MG63 (cell line): ENCODE data around the gene TMEM184A. TPM values are rescaled to one million over a fixed set of nuclear protein-coding genes. Genes with fewer than 3 reads are reported as not detected.

Experiments
- DNase-seq: peaks from one replicate; pipeline ENCODE4 v3.0.0-alpha.2; 2020
- H3K27me3 ChIP-seq: fragments of 250-450 bp; sonication (Bioruptor Pico); 2 replicates; pipeline ENCODE4 v1.5.1; 2020; ENCODE audit warnings: mild to moderate bottlenecking, moderate library complexity
- H3K36me3 ChIP-seq: fragments of 250-450 bp; sonication (Bioruptor Pico); 2 replicates; pipeline ENCODE4 v1.5.1; 2020; ENCODE audit warnings: mild to moderate bottlenecking, moderate library complexity
- H3K4me3 ChIP-seq: fragments of 250-450 bp; sonication (Bioruptor Pico); 2 replicates; pipeline ENCODE4 v1.5.1; 2020; ENCODE audit warnings: mild to moderate bottlenecking, moderate library complexity
- H3K9me3 ChIP-seq: fragments of 250-450 bp; sonication (Bioruptor Pico); 2 replicates; pipeline ENCODE4 v1.5.1; 2020; ENCODE audit warnings: mild to moderate bottlenecking, moderate library complexity
- total RNA-seq: library from RNA; depleted of rRNA; stranded (reverse); fragments of >200 nt; shearing (Covaris generic); gene quantifications from 2 replicates; pipeline ENCODE4 v1.2.3, GENCODE V29; 2014; ENCODE audit warnings: low replicate concordance; rRNA removed

Gene TMEM184A
- total RNA-seq, 1 experiment from 2014 or later: not detected

DNA sequence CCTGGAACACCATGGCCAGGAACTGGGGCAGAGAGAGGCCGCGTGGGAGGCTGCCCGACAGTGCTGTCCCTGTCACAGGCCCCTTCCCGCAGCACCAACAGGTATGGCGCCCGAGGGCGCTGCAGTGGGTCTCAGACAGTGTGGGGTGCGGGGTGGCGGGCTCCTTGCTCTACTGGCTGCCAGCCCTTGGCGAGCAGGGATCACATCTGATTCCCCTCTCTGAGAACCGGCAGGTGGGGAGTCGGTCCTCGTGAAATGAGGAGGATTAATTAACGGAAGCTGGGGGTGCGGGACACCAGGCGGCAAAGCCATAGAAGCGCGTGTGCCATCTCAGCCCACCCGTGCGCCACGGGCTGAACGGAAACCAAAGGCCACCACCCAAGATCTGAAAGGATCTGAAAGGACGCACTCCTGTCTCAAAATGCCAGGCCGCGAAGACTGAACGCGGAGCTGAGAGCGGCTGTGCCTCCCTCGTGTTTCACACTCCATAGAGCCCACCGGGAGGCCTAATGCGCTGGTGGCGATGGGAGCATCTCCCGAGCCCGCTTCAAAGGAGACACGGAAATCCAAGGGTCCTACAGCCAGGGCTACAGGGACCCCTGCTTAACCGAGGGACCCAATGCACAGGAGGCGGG lies 58.6 kb downstream of the TMEM184A start:
- no peak for DNase-seq
- Histone ChIP-seq H3K36me3 (peaks cover 6% of the 10 kb centered on the region), H3K4me3 (no peak overlapping the region), H3K9me3 (no peaks in the 10 kb centered on the region), H3K27me3 (no peaks in the 10 kb centered on the region)

DNA sequence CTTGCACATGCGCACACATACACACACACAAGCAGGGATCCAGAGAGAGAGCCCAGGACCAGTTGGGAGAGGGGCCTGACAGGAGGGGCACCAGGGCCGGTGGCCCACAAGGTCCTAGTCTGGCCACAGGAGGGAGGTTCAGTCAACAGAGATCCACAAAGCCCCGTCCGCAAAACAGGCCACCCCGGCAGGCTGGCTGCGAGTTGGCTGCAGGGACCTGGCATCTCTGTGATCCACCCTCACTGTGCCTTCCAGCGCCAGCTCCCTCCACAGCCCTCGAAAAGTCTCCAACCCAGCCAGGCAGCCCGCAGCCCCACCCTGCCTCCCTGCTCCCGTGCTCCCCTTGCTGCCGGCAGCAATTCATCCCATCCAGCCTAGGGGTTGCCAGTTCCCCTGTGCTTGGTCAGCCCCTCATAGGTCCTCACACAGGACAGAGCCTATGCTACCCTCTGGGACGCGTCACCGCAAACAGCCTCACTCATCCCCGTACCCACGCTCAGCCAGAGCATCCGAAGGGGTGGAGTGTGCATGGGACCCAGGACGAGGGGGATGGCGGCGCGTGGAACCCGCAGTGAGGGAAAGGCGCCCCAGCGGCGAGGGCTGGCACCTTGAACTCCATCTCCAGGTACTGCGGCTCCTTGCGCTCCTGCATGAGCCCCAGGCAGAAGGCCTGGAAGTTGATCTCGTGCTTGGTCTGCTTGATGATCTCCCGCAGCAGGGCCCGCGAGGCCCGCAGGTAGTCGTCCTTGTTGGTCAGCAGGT lies 59.3 kb downstream of the TMEM184A start:
- Histone ChIP-seq H3K4me3 (no peak overlapping the region), H3K9me3 (no peaks in the 10 kb centered on the region), H3K27me3 (no peaks in the 10 kb centered on the region), H3K36me3 (peaks cover 4% of the 10 kb centered on the region)
- DNase-seq: no peak

DNA sequence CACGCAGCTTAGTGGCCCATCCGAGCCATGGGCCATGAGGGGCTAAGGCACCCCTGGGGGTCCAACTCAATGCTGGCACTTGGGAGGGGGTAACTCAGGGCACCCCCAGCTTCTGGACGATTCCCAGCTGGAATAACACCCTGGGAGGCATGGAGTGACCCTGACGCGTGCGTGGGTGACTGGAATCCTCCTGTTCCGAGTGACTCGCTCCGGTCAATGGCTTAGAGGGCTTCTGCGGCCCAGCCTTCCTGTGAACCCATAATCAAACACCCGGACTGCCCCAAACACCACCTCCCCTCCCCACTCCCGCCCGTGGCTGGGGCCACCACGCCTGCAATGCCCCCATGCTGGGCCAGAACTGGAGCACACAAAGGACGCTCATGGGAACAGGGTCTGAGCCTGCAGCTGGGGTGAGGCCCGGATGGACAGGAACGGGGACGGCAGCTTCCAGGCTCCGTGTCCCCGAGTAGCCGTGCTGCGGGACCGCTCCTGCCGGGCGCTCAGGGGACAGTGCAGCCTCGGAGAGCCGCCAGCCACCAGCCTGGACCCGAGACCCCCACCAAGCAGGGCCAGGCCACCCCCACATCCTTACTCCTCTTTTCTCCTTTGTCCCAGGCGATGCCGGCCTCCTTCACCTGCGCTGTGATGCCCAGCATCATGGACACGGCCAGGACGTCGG lies 60.3 kb downstream of the TMEM184A start:
- H3K36me3 ChIP-seq: peaks cover 5% of the 10 kb centered on the region; the same call in 1 of the 2 replicates
- H3K27me3 ChIP-seq: no peaks in the 10 kb centered on the region
- H3K4me3 ChIP-seq: no peak overlapping the region
- H3K9me3 ChIP-seq: no peaks in the 10 kb centered on the region
- no peak for DNase-seq

DNA sequence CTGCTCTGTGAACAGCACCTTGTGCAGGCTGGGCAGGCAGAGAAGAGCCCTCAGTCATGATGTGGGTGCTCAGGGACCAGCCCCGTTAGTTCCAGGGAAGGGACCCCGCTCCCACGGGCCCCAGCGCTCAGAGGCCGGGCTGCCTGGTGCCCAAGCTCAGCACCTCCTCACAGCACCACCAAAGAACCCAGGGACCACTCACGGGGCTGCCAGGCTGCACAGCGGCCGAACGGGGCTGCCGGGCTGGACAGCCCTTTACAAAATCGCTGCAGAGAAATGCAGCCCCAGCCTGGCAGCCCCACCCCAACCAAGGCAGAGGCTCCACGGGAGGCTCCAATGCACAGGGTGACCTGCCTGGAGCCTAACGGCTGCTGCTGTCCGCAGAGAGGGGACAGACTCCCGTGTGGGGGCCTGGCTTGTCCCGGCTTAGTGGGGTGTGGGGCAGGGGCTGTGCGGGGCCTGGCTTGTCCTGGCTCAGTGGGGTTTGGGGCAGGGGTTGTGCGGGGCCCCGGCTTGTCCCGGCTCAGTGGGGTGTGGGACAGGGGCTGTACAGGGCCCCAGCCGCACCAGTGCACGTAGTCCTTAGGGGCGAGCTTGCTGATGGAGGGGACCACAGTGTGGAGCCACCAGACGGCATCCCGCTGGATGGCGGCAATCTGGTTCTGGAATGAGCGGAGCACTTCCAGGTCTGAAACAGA lies 61.0 kb downstream of the TMEM184A start:
- Histone ChIP-seq H3K36me3 (peaks cover 3% of the 10 kb centered on the region; the same call in 1 of the 2 replicates), H3K4me3 (no peak overlapping the region), H3K9me3 (no peaks in the 10 kb centered on the region), H3K27me3 (no peaks in the 10 kb centered on the region)
- no peak for DNase-seq

DNA sequence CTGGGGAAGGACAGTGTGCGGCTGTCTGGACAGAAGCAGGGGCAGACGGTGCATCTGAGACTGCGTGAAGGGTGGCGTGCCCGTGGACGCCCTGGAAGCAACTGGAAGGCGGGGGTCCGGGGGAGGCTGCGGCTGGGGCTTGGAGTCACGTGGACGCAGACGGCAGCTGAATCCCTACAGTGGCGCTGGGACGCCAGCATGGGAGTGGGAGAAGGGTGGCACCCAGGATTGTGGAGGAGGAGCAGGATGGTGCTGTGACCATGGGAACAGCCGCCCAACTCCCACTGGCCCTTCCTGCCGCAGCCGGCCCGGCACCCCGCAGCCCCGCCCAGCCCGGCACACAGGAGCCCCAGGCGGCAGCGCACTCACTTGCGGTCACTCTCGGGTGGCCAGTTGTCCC lies 61.6 kb downstream of the TMEM184A start:
- peaks cover 3% of the 10 kb centered on the region; the same call in 1 of the 2 replicates for H3K36me3 ChIP-seq
- no peak overlapping the region for H3K4me3 ChIP-seq
- no peaks in the 10 kb centered on the region for H3K9me3 ChIP-seq
- no peak for DNase-seq
- H3K27me3 ChIP-seq: no peaks in the 10 kb centered on the region

DNA sequence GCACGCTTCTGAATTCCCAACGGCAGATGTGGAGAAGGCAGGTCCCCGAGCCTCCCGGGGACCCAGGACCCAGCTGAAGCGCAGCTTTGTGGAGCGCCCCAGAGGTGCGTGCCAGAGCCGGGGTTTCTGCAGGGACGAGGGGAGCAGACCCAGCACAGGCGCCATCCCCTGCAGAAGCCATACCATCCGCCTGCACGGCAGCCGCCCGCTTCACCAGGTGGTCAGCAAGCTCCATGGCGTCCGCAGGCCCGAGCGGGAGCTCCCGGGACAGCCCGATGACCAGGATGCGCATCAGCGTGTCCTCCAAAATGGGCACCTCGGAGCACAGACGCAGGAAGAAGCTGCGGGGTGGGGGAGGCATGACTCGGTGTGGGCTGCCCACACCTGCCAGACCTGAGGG lies 62.4 kb downstream of the TMEM184A start:
- Histone ChIP-seq H3K9me3 (no peaks in the 10 kb centered on the region), H3K36me3 (peaks cover 3% of the 10 kb centered on the region; the same call in 1 of the 2 replicates), H3K4me3 (no peak overlapping the region), H3K27me3 (no peaks in the 10 kb centered on the region)
- no peak for DNase-seq

DNA sequence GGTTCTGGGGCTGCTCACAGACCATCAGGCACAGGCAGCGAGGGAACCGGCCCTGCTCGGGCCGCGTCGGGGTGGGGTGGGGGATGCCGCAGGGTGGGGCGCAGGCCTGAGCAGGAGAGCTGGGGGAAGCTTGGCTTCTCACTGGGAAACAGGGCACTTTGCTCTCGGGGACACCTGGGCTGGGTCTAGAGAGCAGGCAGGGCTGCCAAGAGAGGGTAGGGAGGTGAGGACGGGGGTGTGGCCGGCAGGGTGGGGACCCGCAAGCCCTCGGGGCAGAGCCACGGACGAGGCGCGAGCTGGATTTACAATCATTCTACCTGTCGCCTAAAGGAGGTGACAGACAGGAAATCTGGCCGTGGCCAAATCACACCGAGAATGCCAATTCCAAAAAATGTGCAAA lies 62.9 kb downstream of the TMEM184A start:
- Histone ChIP-seq H3K27me3 (no peaks in the 10 kb centered on the region), H3K36me3 (peaks cover 3% of the 10 kb centered on the region; the same call in 1 of the 2 replicates), H3K4me3 (no peak overlapping the region), H3K9me3 (no peaks in the 10 kb centered on the region)
- DNase-seq: no peak

DNA sequence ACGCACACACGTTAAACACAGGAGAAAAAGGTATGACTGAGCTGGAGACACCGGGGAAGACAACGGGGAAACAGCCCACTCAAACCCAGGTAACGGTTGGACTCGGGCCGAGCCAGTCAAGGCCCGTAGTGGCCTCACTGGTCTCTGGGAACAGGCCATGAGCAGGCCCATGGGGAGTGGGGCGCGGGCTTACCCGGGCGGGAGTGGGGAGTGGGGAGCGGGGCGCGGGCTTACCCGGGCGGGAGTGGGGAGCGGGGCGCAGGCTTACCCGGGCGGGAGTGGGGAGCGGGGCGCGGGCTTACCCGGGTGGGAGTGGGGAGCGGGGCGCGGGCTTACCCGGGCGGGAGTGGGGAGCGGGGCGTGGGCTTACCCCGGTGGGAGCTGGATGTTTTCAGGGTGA lies 63.4 kb downstream of the TMEM184A start:
- Histone ChIP-seq H3K27me3 (no peaks in the 10 kb centered on the region), H3K9me3 (no peaks in the 10 kb centered on the region), H3K4me3 (no peak overlapping the region), H3K36me3 (peaks cover 3% of the 10 kb centered on the region; the same call in 1 of the 2 replicates)
- no peak for DNase-seq

Other genes with a start within 250 kb of the TMEM184A start
- 7.9 and 13.5 TPM in 2 replicates for gene MICALL2, start 96.7 kb downstream of the TMEM184A start, total RNA-seq
- gene INTS1, start 51.8 kb downstream of the TMEM184A start, total RNA-seq: 34.2 and 48.6 TPM in 2 replicates
- 18.7 and 25.3 TPM in 2 replicates for gene MAFK, start 25.5 kb downstream of the TMEM184A start, total RNA-seq
- 37.9 and 95.1 TPM in 2 replicates for gene PSMG3, start 13.8 kb upstream of the TMEM184A start, total RNA-seq
- gene ELFN1, start 114.1 kb upstream of the TMEM184A start, total RNA-seq: 0.05 and 0.56 TPM in 2 replicates